Measurements from ENCODE around the gene SEC14L5.

Gene SEC14L5

GRCh38 chr16:4987250-4987579, 29.1 kb downstream of the SEC14L5 start:
- no peak for DNase-seq (ENCODE audit: low spot score)

- no peak for DNase-seq (ENCODE audit: low spot score)
Observed at GRCh38 chr16:4987580-4988374, 29.6 kb downstream of the SEC14L5 start.

DNA sequence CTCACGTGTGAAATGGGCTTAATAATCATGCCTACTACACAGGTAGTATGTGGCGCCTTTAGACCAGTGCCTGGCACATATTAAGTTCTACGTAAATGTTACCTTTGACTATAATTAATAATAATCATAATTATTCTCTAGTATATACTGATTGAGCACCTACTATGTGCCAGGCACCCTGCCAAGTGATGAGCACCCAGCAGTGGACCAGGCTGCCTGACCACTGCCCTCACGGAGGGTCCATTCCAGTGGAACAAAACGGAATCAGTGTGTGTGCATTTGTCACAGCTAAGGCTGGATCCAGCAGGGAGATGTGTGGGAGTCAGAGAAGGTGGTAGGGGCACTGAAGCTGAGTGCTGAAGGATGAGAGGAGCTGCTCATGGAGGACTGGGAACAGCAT, 30.5 kb downstream of the SEC14L5 start:
- no peak for DNase-seq (ENCODE audit: low spot score)

DNA sequence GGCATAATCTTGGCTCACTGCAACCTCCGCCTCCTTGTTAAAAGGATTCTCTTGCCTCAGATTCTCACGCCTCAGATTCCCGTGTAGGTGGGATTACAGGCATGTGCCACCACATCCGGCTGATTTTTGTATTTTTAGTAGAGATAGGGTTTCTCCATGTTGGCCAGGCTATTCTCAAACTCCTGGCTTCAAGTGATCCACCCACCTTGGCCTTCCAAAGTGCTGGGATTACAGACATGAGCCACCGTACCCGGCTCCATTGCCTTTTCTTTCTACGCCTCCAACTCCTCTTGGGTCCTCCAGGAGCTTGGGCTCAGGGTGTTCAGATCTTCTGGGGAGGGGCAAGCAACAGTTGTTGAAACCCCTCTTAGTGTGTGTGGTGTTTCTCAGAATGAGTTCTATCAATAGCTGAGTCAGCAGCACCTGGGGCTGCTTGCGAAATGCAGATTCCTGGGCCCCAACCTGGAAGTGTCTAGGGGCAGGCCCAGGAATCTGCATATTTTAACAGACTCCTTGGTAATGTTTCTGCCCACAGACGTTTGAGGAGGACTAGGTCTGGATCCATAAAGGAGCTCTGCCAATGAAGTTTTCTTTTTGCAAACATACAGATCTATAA, 31.4 kb downstream of the SEC14L5 start:
- DNase-seq (ENCODE audit: low spot score) = no peak

DNA sequence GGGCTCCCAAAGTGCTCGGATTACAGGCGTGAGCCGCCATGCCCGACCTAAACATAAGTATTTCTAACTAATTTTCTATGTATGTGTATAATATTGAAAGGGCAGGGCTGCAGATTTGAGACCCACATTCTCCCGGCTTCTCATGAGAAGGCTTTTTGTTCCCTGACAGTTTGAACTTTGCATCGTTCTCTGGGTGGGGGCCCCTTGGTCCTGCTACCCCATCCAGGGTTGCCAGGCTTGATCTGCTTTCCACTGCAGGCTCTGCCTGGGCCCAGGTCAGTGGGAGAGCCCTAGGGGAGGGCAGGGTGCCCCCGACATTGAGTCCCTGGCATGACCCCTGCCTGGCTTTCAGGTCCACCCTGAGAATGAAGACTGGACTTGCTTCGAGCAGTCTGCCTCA, 32.3 kb downstream of the SEC14L5 start:
- no peak for DNase-seq (ENCODE audit: low spot score)

- DNase-seq (ENCODE audit: low spot score) = no peak
Observed at GRCh38 chr16:4991754-4992153, 33.6 kb downstream of the SEC14L5 start.

- DNase-seq (ENCODE audit: low spot score) = no peak
Observed at GRCh38 chr16:4994719-4995434, 36.7 kb downstream of the SEC14L5 start.

DNA sequence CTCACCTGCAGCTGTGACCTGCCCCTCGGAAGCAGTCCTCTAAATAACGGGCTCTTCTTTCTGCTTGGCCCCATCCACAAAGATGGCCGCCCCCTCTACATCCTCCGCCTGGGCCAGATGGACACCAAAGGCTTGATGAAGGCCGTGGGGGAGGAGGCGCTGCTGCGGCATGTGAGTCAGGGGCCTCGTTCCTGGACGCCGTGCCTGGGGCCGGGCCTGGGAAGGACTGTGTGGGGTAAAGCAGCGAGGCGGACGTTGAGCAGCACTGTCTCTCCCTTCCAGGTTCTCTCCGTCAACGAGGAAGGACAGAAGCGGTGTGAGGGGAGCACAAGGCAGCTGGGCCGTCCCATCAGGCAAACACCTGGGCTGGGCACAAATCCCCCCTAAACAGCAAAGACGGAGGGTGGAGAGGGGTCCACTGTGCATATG, 42.5 kb downstream of the SEC14L5 start:
- DNase-seq (ENCODE audit: low spot score) = no peak

- no peak for DNase-seq (ENCODE audit: low spot score)
Observed at GRCh38 chr16:5001571-5001970, 43.4 kb downstream of the SEC14L5 start.

GRCh38 chr16:5001986-5002385, 43.9 kb downstream of the SEC14L5 start:
- no peak for DNase-seq (ENCODE audit: low spot score)

DNA sequence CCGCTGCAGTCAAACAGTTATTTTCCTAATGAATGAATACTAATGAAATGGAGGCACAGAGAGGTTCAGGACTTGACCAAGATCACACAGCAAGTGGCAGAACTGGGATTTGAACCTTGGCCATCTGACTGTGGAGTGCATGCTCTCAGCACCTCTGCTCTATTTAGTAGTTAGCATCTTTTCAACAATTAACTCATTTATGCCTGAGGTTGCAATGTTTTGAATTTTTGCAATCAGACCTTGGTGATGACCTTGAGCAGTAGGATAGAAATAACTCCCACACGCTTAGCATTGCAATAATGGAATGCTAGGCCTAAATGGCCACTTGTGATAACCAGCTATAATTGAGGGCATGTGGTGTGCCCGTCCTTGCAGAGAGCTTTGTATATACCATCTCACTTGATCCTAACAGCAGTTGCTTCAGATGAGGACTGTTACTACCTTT, 44.6 kb downstream of the SEC14L5 start:
- no peak for DNase-seq (ENCODE audit: low spot score)

DNA sequence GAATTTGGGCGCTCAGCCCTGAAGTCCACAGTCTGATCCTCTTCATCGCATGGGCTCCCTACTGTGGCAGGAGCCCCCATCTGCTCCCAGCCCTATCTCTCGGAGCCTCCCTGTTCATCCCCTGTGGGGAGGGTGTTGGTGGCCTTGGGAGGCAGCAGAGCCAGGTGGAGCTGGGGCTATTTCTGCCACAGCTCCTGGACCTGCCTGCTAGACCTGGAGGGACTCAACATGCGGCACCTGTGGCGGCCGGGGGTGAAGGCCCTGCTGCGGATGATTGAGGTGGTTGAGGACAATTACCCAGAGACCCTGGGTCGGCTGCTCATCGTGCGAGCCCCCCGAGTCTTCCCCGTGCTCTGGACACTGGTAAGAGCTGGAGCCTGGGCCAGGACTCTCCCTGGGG, 45.1 kb downstream of the SEC14L5 start:
- no peak for DNase-seq (ENCODE audit: low spot score)

- no peak for DNase-seq (ENCODE audit: low spot score)
Observed at GRCh38 chr16:5003828-5004227, 45.7 kb downstream of the SEC14L5 start.

- DNase-seq (ENCODE audit: low spot score) = no peak
Observed at GRCh38 chr16:5004311-5004710, 46.2 kb downstream of the SEC14L5 start.

GRCh38 chr16:5005916-5006315, 47.8 kb downstream of the SEC14L5 start:
- no peak for DNase-seq (ENCODE audit: low spot score)

- DNase-seq (ENCODE audit: low spot score) = no peak
Observed at GRCh38 chr16:5006348-5007193, 48.4 kb downstream of the SEC14L5 start.

- no peak for DNase-seq (ENCODE audit: low spot score)
Observed at GRCh38 chr16:5007256-5007655, 49.1 kb downstream of the SEC14L5 start.

DNA sequence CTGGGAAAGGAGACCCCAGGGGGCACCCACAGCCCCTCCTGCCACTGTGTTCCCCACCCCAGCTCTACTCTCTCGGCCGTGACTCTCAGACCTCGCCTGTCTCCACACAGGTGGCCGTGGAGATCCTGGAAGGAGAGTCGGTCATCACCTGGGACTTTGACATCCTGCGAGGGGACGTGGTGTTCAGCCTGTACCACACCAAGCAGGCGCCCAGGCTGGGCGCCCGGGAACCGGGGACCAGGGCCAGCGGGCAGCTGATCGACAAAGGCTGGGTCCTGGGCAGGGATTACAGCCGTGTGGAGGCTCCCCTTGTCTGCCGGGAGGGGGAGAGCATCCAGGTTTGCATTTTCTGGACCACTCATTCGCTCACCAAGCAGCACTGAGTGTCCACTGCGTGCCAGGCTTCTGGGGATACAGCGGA, 50.2 kb downstream of the SEC14L5 start:
- no peak for DNase-seq (ENCODE audit: low spot score)

DNA sequence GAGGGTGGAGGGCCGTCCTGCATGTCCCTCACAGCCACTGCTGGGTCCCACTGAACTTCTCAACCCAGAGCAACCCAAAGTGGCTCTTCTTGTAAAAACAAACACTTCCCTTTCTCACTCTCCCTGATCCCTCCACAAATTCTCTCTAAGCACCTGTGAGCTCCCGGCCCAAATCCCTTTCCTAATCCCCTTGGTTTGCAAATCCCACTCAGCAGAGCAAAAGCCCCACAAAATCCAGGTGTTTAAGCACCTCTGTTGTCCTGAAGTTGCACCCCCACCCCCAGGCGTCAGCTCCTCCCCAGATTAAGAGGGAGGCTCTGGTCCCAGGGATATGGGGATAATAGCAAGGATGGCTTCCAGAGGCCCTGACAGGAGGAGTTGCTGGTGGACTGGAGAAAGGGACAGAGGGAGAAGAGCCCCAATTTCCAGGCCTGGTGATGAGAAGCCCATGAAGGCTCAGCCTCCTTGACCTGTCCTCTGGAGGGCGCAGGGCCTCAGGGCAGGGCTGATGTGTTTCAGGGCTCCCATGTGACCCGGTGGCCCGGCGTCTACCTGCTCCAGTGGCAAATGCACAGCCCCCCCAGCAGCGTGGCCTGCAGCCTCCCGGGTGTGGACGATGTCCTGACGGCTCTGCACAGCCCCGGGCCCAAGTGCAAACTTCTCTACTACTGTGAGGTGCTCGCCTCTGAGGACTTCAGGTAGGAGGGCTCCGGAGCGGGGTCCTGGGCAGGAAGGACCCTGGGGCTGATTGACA, 52.6 kb downstream of the SEC14L5 start:
- DNase-seq (ENCODE audit: low spot score) = no peak

DNA sequence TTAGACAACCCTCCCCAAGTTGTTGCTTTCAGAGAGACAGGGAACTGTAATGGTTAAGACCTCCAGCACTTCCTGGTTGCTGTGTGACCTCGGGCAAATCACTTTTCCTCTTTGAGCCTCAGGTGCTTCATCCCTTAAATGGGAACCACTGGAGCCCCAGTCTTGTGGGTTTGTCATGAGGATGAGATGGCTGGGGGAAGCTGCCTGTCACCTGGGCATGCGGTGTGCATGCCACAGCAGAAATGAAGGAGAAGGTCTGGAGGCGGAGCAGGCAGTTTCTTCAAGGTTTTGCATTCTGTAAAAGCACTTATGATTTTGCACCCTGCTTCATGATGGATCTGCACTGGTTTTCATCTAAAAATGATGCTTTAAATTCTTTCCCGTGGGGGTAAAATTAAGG, 53.5 kb downstream of the SEC14L5 start:
- DNase-seq (ENCODE audit: low spot score) = no peak

GRCh38 chr16:5012887-5013286, 54.8 kb downstream of the SEC14L5 start:
- no peak for DNase-seq (ENCODE audit: low spot score)

GRCh38 chr16:5015351-5015750, 57.2 kb downstream of the SEC14L5 start:
- no peak for DNase-seq (ENCODE audit: low spot score)
